HS-27A (cell line): Measurements from ENCODE around the gene HNRNPLL.
"Not testable (repeated sequence)": the region's sequence is repeated elsewhere in the genome, so short reads cannot be mapped to it uniquely, and the experiment has no call there.

Source experiments
- DNase-seq: peaks from one replicate; pipeline ENCODE4 v3.0.0-alpha.2; 2012; ENCODE audit warnings: low read depth, missing footprints

HNRNPLL gene

DNA sequence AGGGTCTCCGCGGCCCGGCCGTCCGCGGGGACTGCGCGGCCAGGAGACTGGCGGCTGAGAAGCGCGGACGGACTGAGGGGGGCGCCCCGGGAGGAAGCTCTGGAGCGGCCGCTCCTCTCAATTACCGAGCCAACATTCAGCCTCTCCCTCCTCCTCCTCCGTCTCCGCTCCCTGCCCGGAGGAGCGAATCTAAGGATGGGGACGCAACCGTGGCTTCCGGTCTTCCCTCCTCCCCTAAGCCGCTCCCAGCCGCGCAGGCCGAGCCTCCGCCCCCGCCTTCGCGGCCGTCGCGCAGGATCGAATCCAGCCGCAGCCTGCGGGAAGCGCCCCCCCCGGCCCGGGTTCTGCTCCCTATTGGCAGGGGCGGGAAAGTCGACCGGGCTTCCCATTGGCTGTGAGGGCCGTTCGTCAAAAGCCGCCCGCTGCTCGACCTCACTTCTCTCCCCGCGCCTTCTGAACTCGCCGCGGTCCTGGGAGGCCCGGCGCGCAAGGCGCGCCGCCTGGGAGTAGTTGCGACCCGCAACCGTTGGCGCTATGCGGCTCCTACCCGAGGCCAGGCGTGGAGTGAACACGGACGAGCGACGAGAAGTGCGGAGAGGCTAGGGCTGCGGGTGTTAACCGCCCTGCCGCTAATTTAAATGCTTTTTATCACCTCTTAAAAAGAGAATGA is at the start of gene HNRNPLL:
Gene HNRNPLL, minus strand, starts transcription at position 197 of the 670 bp plus-strand sequence. CDS start 302 bp downstream, outside the sequence.
- DNase-seq = peak; percentile 84

DNA sequence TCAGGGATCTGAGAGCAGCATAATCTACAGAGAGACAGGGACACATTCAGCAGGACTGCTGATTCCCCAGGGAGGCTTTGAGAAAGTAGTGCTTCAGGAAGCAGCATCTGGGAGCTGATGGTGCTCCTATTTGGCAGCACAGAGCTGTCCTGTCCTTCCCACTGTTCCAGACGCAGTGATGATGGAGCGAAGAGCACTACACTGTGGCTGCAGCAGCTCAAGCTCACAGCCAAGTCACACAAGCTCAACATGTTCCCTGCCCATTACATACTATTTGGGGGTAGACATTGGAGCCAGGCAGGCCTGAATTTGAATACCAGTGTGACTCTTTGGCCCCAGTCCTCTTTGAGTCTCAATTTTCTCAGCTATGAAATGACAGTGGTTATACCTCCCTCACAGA is 48.0 kb upstream of the HNRNPLL start:
- no peak for DNase-seq

DNA sequence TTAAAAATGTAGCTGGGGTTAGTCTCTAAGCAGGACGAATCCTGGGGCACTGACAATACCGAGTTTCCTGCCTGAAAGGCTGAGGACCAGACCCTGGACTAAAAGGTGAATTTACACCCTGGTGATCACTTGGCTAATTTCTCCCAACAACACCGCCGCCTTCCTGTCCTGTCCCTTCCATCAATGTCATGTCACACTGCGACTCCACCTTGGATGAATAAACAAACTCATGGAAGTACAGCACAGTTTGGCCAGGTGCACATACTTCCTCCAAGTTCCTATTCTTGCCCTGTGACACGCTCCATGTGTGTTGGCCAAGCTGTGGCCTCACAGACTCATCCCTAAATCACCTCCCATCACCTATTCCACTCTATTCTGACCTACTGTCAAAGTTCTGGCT is 47.3 kb upstream of the HNRNPLL start:
- DNase-seq = no peak

DNA sequence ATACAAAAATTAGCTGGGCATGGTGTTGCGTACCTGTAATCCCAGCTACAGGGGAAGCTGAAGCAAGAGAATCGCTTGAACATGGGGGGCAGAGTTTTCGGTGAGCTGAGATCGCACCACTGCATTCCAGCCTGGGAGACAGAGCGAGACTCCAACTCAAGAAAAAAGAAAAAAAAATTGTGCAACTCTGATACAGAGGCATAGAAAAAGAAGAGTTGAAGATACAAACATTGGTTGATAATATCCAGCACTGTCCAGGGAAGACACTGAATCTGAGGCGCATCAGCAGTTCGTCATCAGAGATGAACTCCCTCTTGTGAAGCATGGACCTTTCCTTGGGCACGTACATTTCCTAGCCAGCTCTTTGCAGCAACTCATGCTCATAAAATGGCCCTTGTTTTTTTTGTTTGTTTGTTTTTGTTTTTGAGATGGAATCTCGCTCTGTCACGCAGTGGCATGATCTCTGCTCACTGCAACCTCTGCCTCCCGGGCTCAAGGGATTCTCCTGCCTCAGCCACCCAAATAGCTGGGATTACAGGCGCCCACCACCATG is 46.5 kb upstream of the HNRNPLL start:
- DNase-seq = no peak

DNA sequence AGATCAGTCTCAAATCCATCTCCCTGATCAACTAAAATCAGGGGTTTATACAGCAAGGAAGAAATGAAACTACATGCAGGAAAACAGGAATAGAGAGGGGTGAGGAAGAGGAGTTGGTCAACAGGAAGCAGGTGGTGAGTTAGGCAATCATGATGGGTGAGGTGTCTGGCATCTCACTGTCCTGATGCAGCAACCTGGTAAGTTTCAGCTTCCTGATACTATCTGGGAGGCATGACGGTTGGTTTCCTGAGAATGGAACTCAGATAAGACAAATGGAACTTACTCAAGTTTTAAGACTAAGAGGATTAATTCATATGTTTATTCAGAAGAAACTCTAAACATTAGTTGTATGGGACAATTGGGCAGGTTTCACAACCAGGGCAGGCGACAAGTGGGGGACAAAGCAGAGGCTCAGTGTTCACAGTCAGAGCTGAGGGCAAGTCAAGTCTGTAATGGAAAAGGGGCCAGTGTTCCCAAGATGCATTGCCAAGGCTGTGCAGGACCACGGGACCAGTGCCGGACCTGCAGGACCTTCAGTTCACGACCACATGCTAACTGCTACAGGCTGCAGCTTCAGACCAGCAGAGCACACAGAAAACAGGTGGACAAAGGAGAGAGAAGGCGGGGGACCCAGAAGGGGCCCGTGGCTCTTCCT is 45.5 kb upstream of the HNRNPLL start:
- no peak for DNase-seq

DNA sequence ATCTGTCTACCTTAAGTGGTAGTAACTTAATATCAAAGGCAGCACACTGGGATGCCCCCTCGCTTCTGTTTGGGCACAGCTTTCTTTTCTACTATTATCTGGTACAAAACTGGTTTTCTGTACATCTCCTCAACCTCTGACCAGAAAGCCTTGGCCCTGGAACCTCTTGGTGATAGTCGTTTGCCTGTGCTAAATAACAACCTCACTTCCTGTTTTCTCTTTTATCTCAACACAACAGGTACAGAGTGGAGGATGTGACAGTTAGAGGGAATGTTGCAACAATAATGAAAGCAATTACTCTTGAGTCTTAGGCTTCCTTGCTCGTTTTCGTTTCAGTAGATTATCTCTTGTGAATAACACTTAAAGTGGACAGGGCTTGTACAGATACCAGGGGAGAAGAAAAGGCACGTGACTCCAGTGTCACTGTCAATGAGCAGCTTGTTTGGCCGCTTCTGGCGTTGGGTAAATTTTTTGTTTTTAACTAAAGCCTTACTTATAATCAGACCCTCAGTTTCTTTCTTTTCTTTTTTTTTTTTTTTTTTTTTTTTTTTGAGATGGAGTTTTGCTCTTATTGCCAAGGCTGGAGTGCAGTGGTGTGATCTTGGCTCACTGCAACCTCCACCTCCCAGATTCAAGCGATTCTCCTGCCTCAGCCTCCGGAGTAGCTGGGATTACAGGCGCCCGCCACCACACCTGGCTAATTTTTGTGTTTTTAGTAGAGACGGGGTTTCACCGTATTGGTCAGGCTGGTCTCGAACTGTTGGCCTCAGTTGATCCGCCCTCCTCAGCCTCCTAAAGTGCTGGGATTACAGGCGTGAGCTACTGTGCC is 41.2 kb upstream of the HNRNPLL start:
- DNase-seq = not testable (repeated sequence)

DNA sequence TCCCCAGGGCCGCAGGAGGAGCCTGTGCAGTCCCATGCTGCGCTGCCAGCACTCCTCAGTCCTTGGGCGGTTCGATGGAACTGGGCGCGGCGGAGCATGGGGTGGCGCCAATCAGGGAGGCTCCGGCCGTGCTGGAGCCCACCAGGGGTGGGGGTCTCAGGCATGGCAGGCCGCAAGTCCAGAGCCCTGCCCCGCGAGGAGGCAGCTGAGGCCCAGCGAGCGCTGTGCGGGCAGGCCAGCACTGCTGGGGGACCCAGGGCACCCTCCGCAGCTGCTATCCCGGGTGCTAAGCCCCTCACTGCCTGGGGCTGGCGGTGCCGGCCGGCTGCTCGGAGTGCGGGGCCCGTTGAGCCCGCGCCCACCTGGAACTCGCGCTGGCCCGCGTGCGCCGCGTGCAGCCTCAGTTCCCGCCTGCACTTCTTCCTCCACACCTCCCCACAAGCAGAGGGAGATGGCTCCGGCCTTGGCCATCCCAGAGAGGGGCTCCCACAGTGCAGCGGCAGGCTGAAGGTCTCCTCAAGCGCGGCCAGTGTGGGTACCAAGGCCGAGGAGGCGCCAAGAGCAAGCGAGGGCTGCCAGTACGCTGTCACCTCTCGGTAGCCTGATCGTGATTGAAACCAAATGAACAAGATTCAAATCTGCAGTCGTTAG is 40.4 kb upstream of the HNRNPLL start:
- DNase-seq = no peak

DNA sequence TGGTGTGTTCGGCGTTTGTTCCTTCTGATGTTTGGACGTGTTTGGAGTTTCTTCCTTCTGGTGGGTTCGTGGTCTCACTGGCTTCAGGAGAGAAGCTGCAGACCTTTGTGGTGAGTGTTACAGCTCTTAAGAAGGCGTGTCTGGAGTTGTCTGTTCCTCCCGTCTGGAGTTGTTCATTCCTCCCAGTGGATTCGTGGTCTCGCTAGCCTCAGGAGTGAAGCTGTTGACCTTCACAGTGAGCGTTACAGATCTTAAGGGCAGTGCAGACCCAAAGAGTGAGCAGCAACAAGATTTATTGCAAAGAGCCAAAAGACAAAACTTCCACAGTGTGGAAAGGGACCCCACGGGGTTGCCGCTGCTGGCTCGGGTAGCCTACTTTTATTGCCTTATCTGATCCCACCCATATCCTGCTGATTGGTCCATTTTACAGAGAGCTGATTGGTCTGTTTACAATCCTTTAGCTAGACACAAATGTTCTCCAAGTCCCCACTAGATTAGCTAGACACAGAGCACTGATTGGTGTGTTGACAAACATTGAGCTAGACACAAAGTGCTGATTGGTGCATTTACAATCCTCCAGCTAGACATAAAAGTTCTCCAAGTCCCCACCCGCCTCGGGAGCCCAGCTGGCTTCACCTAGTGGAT is 39.8 kb upstream of the HNRNPLL start:
- not testable (repeated sequence) for DNase-seq

DNA sequence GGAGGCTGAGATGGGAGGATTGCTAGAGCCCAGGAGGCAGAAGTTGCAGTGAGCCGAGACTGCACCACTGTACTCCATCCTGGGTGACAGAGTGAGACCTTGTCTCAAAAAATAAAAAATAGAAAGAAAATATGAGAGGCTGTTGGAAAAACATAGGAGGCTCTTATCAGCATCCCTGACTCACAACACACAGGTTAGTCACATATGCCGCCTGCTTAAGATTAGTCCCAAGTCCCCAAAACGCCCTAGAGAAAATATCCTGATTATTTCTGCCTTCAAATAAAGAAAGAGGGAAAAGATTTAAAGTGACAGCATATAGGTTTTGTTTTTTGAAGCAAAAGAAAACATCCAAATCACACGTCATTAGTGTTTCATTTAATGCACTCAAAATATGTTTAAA is 33.3 kb upstream of the HNRNPLL start:
- DNase-seq = no peak

DNA sequence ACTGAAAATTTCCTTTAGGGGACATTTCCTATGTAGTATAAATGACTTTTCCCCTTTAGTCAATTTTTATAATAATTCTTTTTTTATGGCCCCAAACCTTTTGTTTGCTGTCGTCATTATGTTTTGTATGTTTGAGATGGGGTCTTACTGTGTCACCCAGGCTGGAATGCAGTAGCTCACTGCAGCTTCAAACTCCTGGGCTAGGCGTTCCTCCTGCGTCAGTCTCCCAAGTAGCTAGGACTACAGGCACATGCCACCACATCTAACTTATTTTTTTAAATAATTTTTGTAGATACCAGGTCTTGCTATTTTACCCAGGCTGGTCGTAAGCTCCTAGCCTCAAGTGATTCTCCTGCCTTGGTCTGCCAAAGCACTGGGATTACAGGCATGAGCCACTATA is 32.4 kb upstream of the HNRNPLL start:
- no peak for DNase-seq

DNA sequence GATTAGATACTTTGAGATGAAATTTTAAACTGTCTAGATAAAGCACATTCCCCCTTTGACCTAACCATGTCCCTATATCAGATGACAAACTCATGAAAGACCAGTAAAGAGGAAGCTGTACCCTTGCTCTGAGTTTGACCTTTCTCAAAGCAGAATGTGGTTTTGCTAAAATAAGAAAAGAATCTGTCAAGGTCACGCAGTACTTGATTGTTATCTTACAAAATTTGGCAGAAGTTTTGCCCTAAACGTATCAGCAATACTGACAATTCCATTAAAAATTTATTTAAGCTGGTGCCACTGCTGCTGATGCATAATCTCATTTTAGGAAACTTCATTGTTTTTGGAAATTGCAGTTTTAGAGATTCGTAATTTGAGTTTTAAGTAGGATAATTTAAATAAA is 32.0 kb upstream of the HNRNPLL start:
- no peak for DNase-seq

DNA sequence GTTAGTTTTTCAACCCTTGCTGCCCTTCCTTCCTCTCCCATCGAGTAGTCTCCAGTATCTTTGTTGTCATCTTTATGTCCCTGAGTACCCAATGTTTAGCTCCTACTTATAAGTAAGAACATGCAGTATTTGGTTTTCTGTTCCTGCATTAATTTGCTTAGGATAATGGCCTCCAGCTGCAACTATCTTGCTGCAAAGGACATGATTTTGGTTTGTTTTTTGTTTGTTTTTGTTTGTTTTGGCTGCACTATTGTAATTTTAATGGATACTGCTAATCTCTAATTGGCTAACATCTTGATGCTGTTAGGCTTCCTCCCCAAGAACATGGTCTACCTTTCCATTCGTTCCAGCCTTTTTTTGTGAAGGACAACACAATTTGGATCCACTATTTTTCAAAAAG is 31.2 kb upstream of the HNRNPLL start:
- DNase-seq = no peak

DNA sequence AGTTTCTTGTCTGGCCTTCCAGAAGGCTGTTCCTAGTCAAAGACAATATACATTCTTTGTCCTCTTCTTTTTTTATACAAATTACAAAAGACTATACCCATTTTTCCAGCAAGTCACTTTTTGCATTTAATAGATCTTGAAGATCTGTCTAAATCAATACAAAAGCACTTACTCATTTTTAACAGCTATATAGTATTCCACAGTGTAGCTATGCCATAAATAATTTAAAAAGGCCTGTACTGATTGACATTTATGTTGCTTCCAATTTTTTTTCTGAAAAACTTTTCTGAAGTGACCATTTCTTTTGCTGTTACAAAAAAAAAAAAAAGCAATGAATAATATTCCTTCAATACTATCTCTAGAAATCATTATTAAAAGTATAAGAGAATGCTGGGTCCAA is 30.3 kb upstream of the HNRNPLL start:
- no peak for DNase-seq

DNA sequence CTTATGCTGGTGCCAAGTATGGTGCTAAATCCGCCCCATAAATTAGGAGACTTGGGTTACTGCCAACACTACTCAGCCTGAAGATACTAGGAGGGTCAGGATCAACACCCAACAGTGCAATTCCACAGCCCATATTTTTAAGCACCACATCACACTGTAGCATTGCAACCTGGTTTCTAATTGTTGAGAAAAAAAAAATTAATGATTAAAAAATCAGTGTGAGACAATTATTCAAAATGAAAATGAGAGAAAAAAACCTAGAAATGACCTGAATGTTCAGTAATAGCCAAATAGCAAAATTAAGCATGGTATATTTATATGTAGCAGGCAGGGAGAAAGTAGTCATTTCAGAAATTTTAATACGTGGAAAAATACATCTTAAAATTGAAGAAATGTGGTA is 29.2 kb upstream of the HNRNPLL start:
- no peak for DNase-seq

DNA sequence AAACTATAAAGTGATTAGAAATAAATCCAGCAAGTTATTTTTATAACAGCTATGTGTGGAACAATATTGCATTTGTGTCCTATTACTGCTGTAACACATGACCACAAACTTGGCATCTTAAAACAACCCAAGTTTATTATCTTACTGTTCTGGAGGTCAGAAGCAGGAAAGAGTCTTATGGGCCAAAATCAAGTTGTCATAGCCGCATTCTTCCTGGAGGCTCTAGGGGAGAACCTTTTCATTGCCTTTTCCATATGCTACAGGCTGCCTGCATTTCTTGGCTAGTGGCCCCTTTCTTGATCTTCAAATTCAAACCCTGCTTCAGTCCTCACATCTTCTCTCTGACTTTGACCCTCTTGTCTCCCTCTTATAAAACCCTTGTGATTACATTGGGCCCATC is 27.0 kb upstream of the HNRNPLL start:
- no peak for DNase-seq

DNA sequence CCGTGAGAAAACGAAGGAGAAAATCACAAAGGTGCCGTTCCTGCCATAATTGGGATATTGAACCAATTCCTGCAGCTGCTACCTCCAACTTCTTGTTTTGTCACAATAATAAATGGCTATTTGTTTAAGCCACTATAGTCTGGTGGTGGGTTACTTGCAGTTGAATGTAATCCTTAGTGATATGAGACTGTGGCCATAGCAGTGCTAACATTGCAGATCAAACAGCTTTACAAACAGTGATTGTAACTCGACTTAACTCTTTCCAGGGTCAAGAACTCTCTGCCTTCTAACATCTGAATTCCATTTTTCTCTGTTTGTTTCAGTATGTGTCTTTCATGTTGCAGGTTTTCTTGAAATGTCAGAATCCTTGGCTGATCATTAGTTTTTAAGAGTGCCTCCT is 24.7 kb upstream of the HNRNPLL start:
- no peak for DNase-seq

DNA sequence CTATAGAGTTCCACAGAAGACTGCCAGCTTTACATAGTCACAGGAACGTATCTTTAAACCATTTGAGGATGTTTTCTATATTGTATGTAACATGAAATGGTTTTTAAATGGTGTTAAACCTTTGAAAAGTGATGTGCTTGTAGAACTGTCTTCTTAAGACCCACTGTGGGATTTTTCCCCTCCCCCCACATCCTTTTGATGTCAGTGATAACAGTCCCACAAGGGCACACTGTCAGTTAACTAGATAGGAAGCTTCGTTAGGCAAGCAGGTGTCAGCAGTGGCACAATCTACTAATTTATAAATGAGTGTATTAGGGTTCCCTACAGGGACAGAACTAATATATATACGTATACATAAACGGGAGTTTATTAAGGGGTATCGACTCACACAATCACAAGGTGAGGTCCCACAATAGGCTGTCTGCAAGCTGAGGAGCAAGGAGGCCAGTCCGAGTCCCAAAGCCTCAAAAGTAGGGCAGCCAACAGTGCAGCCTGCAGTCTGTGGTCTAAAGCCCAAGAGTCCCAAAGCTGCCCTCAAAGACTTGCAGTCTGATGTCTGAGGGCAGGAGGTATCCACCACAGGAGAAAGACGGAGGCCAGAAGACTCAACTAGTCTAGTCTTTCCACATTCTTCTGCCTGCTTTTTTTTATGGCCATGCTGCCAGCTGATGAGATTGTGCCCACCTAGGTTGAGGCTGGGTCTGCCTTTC is 23.8 kb upstream of the HNRNPLL start:
- DNase-seq = no peak

DNA sequence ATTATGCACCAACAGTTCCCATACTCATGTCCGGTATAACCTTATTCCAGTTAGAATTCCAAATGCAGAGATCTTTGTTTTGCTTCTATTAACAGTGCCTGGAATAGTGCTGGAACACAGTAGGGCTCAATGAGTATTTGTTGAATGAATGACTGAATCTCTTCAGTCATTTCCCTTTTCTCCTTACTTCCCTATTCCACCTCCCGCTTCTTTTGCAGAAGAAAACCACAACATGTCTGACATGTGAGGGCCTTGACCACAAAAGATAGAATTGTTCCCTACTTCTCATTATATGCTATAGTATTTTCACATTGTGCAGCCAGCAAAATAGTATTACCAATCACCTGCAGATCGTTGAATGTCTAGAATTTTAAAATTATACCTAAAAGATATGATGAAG is 19.5 kb upstream of the HNRNPLL start:
- no peak for DNase-seq

DNA sequence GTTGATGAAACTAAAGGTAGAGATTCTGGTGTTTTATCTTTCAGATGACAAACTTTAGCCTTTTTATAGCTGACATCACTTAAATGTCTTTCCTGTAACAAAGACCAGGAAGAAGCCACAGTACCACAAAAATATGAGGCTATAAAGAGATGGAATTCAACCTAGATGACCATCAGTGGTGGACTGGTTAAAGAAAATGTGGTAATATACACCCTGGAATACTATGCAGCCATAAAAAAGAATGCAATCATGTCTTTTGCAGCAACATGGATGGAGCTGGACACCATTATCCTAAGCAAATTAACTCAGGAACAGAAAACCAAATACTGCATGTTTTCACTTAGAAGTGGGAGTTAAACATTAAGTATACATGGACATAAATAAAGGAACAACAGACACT is 18.3 kb upstream of the HNRNPLL start:
- no peak for DNase-seq

DNA sequence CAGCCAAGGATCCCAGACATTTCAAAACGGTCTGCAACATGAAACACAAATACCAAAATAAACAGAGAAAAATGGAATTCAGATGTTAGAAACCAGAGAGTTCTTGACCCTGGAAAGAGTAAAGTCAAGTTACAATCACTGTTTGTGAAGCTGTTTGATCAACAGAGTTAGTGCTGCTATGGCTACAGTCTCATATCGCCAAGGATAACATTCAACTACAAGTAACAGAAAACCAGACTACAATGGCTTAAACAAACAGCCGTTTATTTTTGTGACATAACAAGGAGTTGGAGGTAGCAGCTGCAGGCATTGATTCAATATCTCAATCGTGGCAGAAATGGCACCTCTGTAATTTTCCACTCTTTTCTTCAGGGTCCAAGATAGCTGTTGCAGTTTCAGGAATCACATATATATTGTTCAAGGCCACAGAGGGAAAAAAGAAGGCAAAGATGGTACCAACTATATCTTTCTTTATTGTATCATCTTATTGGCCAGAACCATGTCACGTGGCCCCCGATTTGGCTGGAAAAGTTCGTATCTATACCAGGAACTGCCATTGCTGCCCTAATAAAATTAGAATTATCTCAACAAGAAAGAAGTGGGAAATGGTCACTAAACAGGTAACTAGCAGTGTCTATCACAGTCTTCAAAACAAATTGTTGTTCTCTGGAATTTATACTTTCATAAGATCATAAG is 17.7 kb upstream of the HNRNPLL start:
- DNase-seq = no peak
